ENCODE measurements around the gene CFAP74. TPM values are rescaled to one million over a fixed set of nuclear protein-coding genes. Genes with fewer than 3 reads are reported as not detected.

CFAP74 gene
- total and polyA plus RNA-seq, 2 of the 13 experiments (the other 11 are each of a cell fraction or from before 2014, with no cell fraction given) = 0.27 to 0.62 TPM

DNA sequence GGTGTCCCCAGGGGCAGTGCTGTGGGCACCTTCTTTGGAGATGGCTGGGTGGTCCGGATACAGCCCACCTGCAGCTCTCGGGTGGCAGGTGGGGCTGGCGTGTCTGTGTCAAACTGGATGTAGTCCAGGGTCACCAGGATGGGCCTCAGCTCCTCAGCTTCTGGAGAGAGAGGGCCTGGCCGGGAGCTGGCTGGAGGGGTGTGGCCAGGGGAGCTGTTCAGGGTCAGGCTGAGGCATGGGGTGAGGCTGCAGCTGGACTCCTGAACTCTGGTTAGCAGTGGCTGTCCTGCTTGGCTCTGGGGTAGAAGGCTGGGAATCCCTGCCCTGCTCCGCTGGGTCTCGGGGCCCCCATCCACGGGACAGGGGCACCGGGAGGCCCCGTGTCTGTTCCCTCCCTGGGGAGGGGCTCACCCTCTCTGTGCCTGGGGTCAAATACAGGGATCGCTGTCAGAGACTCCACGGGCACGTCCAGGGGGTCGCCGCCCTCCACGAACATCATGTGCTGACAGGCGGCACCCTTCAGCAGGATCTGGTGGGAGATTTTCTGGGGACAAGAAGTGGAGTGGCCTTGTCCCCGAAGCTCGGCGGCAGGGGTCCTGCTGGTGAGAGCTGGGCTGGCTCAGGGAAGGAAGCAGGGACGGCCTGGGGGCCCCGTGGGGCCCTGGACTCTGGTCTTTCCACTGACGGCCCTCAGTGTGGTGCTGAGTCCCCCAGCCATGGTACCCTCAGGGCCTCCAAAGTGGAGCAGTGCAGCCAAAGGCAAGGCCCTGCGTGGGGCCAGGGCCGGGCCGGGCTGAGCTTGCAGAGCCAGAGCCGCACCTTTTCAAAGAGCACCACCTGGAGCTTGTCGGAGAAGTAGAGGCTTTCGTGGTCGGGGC, 80.4 kb downstream of the CFAP74 start (continued):
- TF ChIP-seq, protein P1, sequence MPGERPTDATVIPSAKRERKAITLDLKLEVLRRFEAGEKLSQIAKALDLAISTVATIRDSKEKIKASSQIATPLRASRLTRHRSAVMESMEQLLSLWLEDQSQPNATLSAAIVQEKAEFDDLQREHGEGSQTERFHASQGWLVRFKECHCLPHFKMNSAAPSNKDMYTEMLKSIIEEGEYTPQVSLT (CRISPR knock-in tag; IDR thresholded peaks at IDR 0.05; ENCODE audit: borderline replicate concordance, low read depth) = no peak
- TF ChIP-seq NKX3-1 (CRISPR knock-in tag; IDR thresholded peaks at IDR 0.05) (no peak), ZNF83 (CRISPR knock-in tag; IDR thresholded peaks at IDR 0.05; ENCODE audit: borderline replicate concordance) (no peak; the same call in 1 of the 2 replicates), E2F2 (CRISPR knock-in tag; IDR thresholded peaks at IDR 0.05; ENCODE audit: borderline replicate concordance) (no peak), ZNF615 (CRISPR knock-in tag; IDR thresholded peaks at IDR 0.05; ENCODE audit: borderline replicate concordance) (no peak), HNRNPL (IDR thresholded peaks at IDR 0.05; ENCODE audit: low read depth, low read length) (peak; percentile 78), ZNF280D (CRISPR knock-in tag; IDR thresholded peaks at IDR 0.05) (0 out of 2 replicates have a peak, but pooled peaks have one; percentile 67), ZNF549 (CRISPR knock-in tag; IDR thresholded peaks at IDR 0.05) (no peak), FOXM1 (CRISPR knock-in tag; IDR thresholded peaks at IDR 0.05) (no peak), CHD4 (IDR thresholded peaks at IDR 0.05; ENCODE audit: borderline replicate concordance, low read length) (no peak), ZSCAN29 (CRISPR knock-in tag; conservative IDR thresholded peaks at IDR 0.05) (no peak), GFI1 (CRISPR knock-in tag; IDR thresholded peaks at IDR 0.05; ENCODE audit: borderline replicate concordance) (peak; percentile 47; the same call in 1 of the 2 replicates), JUN (CRISPR knock-in tag; IDR thresholded peaks at IDR 0.05) (no peak), U2AF1 (optimal IDR thresholded peaks at IDR 0.05; ENCODE audit: low read depth, low read length) (peak; percentile 46), ZSCAN9 (CRISPR knock-in tag; IDR thresholded peaks at IDR 0.05; ENCODE audit: borderline replicate concordance) (no peak), ELF3 (CRISPR knock-in tag; IDR thresholded peaks at IDR 0.05) (no peak), ZNF703 (CRISPR knock-in tag; IDR thresholded peaks at IDR 0.05; ENCODE audit: borderline replicate concordance) (no peak), GPN1 (CRISPR knock-in tag; IDR thresholded peaks at IDR 0.05; ENCODE audit: borderline replicate concordance) (no peak), ZNF446 (CRISPR knock-in tag; IDR thresholded peaks at IDR 0.05) (peak; percentile 62), ZNF713 (CRISPR knock-in tag; IDR thresholded peaks at IDR 0.05) (no peak), RORA (CRISPR knock-in tag; IDR thresholded peaks at IDR 0.05) (no peak), ISX (CRISPR knock-in tag; conservative IDR thresholded peaks at IDR 0.05) (no peak), SP5 (CRISPR knock-in tag; IDR thresholded peaks at IDR 0.05; ENCODE audit: borderline replicate concordance, low read depth) (peak; percentile 81; the same call in 1 of the 2 replicates)
- TF ChIP-seq, protein P2, sequence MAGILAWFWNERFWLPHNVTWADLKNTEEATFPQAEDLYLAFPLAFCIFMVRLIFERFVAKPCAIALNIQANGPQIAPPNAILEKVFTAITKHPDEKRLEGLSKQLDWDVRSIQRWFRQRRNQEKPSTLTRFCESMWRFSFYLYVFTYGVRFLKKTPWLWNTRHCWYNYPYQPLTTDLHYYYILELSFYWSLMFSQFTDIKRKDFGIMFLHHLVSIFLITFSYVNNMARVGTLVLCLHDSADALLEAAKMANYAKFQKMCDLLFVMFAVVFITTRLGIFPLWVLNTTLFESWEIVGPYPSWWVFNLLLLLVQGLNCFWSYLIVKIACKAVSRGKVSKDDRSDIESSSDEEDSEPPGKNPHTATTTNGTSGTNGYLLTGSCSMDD (CRISPR knock-in tag; IDR thresholded peaks at IDR 0.05) = no peak
- TF ChIP-seq, protein P3, sequence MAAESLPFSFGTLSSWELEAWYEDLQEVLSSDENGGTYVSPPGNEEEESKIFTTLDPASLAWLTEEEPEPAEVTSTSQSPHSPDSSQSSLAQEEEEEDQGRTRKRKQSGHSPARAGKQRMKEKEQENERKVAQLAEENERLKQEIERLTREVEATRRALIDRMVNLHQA (CRISPR knock-in tag; IDR thresholded peaks at IDR 0.05) = no peak

Measured in HepG2 (cell line).